ELF-1 (cell line): ENCODE measurements around the gene TRAPPC12.
"Not testable (repeated sequence)": the region's sequence is repeated elsewhere in the genome, so short reads cannot be mapped to it uniquely, and the experiment has no call there.

Experiments used
- DNase-seq: peaks from one replicate; pipeline ENCODE4 v3.0.0-alpha.2; 2016; ENCODE audit warnings: low read depth, low spot score

Gene TRAPPC12

DNA sequence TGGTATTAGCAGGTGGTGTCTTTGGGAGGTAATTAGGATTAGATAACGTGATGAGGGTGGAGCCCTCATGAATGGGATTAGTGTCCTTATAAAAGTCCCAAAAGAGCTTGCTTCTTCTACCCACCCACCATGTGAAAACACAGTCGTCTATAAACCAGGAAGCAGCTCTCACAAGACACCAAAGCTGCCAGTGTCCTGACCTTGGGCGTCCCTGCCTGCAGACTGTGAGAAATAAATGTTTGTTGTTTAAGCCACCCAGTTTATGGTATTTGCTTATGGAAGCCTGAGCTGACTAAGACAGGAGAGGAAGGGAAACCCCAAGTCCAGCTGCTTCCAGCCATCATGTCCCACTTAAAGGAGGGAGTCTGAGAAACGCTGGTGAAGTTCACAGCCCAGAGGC is 126.3 kb downstream of the TRAPPC12 start:
- DNase-seq, result no peak

DNA sequence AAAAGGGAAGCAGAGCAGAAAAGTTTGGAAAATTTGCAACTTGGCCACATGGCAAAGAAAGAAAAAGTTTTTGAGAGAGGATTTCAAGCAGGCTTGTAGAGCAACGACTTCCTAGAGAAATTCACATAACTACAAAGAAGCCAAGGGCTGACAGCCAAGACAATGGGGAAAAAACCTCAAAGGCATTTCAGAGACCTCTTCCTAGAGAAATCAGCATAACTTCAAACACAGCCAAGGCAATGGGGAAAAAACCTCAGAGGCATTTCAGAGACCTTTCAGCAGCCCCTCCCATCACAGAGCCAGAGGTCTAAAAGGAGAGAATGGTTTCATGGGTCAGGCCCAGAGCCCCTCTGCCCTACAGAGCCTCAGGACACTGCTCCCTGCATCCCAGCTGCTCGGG is 132.6 kb downstream of the TRAPPC12 start:
- peak; percentile 67 for DNase-seq

DNA sequence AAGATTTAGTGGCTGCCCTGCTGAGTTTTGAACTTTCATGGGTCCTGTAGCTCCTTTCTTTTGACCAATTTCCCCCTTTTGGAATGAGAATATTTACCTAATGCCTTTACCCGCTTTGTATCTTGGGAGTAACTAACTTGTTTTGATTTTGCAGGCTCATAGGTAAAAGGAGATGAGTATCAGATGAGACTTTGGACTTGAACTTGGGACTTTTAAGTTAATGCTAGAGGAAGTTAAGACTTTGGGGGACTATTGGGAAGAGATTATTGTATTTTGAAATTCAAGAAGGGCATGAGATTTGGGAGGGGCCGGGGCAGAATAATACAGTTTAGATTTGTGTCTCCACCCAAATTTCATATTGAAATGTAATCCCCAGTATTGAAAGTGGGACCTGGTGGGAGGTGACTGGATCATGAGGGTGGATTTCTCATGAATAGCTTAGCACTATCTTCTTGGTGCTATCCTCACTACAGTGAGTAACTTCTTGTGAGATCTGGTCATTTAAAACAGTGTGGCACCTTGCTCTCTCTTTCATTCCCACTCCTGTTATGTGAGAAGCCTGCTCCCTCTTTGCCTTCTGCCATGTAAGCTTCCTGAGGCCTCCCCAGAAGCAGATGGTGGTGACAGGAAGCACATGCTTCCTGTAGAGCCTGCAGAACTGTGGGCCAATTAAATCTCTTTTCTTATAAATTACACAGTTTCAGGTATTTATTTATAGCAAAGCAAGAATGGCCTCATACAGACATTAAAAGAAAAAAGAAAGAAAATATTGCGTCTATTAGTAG is 133.7 kb downstream of the TRAPPC12 start:
- no peak for DNase-seq

DNA sequence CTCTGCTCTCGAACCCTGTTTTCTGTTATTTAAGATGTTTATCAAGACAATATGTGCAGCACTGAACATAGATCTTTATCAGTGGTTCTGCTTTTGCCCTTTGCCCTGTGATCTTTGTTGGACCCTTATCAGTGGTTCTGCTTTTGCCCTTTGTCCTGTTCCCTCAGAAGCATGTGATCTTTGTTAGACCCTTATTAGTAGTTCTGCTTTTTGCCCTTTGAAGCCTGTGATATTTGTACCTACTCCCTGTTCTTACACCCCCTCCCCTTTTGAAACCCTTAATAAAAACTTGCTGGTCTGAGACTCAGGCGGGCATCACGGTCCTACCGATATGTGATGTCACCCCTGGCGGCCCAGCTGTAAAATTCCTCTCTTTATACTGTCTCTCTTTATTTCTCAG is 135.9 kb downstream of the TRAPPC12 start:
- not testable (repeated sequence) for DNase-seq

DNA sequence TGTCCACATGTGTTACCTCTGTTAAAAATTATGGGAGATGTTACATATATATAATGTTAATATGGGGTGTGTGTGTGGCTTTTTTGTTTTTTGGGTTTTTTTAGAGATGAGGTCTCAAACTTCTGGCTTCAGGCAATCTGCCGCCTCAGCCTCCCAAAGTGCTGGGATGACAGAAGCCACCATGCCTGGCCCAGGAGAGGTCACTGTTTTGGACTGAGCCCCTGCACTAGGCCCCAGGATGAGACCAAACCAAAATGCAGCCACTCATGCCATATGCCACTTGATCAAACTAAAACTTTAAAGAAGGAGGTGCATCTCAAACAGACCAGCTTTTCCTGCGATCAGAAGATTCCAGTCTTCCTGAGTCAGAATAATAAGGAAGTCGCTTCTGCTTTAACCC is 137.3 kb downstream of the TRAPPC12 start:
- DNase-seq, result no peak

DNA sequence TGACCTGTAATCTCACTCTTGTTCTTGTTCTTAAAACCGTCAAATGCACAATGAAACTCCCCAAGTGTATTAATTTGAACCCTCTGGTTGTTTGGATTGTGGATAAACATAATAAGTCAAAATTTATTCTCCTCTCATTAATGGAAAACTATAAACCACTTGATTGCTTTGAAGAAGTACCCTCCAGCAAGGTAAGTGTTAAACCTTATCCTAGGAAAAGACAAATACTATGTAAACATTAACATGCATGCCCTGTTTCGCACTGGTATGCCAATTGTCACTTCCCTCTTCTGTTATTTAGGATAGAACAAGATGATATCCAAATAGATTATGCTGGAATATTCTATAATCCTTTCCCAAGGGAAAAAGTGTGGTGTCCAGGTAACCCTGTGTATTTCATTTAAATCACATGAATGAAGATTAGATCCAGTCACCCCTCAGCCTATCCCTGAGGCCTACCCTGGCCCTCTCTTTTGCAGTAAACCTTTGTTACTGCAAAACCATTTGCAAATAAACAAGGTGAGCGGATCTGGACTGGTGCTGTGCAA is 138.5 kb downstream of the TRAPPC12 start:
- DNase-seq, result no peak

DNA sequence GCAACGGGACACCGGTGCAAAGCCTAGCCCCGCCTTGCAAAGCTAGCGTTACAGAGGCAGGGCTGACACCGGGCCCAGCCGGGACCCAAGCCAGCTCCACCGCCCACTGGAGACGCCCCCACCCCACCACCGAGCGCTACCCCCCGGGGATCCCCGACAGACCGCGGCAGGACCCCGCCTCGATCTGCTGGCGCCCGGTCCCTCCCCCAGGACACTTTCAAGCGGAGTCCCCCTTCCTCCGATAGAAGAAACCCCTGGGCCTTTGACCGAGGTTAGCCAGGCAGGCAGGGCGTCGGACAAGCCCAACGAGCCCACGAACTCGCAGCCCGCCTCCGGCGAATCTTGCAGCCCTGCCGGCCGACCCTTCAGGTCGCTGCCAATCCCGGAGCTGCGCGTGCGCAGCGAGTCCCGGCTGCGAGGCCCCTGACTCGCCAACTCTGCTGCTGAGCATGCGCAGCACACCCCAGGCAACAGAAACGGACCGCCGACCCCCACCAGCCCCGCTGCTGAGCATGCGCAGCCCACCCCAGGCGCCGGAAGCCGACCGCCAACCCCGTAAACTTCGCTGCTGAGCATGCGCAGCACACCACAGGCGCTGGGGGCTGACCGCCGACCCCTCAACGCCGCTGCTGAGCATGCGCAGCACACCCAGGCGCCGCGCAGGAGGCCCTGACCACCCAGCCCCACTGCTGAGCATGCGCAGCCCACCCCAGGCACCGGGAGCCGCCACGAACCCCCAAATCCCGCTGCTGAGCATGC is 139.2 kb downstream of the TRAPPC12 start:
- DNase-seq, result peak; percentile 99

DNA sequence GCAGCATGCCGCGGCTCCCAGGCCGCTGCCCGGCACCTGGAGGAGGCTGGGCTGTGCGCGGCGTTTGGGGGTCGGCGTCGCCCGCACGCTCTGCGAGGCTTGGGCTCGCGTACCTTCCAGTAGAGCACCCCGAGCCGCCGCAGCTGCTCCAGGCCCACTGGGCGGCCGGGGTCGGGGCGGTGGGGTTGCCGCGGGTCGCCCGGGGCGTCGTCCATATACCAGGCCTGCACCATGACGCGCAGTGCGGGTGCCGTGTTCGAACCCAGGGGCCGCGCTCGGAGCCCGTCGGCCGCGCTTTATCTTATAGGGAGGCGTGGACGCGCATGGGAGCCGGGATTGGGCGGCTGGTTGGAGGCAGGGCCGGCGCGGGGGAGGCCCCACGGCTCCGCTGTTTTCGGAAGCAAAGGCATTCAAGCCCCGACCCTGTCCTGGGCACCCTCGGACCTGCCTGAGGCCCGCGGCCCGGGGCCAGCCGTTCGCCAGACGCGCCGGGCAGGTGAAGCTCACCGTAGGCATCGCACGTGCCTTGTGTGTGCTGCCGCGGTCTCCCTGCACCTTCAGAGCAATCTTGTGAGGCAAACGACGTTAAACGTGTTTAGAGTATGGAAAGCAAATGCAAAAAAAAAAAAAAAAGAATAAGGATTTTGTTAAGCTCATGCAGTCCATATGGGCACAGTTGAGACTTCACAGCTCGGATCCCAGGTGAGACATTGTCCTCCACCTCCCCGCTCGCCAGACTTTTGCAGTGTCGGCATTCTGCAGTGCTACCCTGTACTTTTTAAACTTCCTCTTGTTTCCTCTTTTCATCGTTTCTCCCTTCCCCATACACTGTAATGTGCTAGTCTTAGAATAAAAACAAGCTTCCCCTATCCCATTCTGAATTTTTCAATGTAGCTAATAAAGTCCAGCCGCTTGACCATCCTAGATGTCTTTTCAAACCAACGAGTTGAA is 140.0 kb downstream of the TRAPPC12 start, which contains the start of gene ADI1:
Gene ADI1 (minus strand): TSS at position 277 of the 951 bp plus-strand sequence. CDS start 44 bp downstream, at position 233.
- DNase-seq, result peak; percentile 93

DNA sequence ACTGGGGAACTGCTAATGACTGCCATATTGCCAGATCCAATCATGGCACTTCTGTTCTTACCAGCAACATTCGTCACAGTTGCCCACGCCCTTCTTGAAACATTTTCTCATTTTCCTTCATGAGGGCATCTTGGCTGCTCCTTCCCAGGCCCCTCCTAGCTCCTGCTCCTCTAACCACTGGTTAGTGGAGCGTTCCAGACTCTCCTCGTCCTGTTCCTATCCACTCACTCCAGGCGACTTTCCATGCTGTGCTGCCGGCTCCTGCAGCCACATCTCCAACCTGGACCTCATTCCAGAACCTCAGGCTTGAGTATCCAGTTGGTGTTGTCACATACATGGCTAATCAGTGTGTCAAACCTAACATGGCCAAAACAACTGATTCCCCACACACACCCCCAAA is 141.1 kb downstream of the TRAPPC12 start:
- DNase-seq, result no peak

DNA sequence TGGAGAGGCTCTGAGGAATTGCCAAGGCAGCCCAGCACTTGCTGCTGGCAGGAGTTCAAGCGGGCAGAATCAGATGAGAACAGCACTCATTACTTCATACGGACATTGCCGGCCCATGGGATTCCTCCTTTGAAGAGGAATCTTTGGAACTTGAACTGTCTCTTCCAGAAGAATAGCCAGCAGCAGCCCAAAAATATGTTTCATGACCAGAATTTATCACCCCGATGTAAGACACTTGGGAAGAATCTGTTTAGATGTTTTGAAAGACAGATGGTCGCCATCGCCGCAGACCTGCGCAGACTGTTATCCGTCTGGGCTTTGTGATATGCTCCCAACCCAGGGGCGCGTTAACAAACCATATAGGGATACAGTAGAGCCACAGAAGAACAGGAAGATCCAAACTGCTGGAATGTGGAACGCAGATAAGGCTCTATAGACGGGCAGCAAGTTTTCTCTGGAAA is 143.5 kb downstream of the TRAPPC12 start:
- no peak for DNase-seq

DNA sequence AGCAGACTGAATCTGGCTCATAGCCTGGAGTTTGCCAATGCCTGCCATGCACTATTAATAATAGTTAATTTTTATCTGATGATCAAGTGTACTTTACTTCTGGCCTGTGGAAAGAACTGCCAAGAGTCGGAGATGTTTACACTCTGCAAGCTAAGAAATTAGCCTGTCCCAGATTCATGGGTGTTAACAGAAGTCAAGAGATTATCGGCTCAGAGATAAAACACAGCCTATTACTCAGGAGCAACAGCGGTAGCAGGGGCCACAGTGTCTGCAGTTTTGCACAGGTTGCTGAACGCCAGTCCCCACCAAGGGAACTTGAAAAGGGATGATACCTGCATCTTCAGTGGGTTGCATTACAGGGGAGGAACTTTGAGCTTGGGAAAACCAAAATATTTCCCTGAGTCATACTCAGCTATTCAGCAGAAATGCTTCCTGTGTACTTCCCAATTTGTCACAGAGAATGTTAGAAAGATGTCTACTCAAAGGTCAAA is 144.1 kb downstream of the TRAPPC12 start:
- DNase-seq, result no peak

DNA sequence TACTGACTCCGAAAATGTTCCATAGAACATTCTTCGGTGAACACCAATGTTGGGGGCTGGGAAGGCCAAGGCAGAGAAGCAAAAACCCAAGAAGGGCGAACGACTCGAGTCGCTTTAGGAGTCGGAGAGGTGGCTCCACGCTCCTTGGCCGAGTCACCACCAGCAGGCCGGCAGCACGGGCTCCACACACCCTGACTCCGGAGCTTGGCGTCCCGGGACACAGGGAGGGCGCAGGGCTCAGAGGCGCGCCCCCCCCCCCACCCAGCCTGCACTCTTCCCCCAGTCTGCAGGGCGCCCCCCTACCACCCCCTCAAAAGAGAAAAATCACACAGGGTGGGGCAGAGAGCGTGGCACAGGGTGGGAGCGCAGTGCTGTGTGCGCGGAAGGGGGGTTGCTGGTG is 147.4 kb downstream of the TRAPPC12 start:
- no peak for DNase-seq

DNA sequence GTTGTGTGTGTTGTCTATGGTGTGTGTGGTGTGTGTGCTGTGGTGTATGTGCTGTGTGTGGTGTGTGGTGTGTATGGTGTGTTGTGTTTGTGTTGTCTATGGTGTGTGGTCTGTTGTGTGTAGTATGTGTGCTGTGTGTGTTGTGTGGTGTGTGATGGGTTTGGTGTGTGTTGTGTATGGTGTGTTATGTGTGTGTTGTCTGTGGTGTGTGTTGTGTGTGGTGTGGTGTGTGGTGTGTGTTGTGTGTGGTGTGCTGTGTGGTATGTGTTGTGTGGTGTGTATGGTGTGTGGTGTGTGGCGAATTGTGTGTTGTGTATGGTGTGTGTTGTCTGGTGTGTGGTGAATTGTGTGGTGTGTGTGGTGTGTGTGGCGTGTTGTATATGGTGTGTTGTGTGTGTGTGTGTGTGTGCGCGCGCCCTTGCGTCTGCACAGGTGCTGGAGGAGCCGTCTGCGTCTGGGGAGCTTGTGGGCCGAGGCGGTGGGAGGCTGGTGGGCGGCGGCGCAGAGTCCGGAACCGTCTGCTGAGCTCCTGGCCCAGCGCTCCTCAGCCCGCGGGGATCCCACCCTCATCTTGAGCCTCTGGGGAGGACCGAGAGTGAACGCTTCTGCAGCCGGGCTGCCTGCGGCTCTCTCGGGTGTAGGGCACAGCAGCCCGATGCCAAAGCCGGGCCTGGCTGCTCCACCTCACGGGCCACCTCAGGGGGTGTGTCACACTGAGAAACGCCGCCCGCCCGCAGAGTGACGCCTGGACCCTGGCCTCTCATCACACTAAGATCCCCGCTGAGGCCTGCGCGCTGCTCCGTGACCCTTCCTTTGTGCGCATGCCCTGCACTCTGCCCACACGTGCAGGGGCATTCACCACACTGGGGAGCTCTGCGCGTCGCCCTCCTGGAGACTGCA is 148.6 kb downstream of the TRAPPC12 start:
- DNase-seq, result peak; percentile 53
